ENCODE results near the gene TTYH2.

DNA sequence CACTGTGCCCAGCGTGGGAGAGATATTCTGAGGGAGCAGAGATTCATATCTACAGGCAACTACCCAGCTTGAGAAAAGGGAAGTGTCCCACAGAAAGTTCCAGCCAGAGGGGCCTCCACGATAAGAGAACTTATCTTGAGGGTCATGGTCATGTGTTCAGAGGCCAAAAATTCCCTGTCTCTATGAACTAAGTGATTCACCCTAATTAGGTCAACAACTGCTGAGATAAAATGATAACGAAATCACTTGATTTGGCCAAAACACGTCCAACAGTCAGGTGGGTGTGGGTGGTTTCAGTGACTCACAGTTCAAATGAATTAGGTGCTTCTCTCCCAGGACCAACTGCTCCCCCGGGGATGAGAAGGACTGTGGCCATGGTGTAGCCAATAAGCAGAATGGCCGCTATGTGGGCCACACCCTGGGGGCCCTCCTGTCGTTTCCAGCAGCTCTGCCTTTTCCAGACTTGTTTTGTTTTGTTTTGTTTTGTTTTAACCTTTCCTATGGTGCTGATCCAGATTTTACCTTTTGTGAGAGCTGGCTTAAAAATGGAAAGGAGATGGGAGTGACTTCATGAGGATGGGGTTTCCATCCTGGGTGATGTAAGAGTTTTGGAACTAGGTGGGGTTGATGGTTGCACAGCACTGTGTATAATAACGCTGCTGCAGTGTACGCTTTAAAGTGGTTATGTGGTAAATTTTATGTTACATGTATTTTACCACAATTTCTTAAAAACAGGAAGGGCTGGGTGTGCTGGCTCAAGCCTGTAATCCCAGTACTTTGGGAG lies 69.4 kb downstream of the TTYH2 start:
- TF ChIP-seq, protein P1, sequence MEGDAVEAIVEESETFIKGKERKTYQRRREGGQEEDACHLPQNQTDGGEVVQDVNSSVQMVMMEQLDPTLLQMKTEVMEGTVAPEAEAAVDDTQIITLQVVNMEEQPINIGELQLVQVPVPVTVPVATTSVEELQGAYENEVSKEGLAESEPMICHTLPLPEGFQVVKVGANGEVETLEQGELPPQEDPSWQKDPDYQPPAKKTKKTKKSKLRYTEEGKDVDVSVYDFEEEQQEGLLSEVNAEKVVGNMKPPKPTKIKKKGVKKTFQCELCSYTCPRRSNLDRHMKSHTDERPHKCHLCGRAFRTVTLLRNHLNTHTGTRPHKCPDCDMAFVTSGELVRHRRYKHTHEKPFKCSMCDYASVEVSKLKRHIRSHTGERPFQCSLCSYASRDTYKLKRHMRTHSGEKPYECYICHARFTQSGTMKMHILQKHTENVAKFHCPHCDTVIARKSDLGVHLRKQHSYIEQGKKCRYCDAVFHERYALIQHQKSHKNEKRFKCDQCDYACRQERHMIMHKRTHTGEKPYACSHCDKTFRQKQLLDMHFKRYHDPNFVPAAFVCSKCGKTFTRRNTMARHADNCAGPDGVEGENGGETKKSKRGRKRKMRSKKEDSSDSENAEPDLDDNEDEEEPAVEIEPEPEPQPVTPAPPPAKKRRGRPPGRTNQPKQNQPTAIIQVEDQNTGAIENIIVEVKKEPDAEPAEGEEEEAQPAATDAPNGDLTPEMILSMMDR (IDR thresholded peaks at IDR 0.05; ENCODE audit: insufficient read depth, low read length, poor library complexity, severe bottlenecking): no peak
- no peak for TF ChIP-seq EZH2phosphoT487 (conservative IDR thresholded peaks at IDR 0.05; ENCODE audit: low read length)
